ENCODE results near the gene GRPEL2.

GRPEL2 gene

GRCh38 chr5:149345147-149345891, at the start of gene GRPEL2:
TSS of gene GRPEL2 (plus strand) at chr5:149345499. CDS start at chr5:149345540, 41 bp downstream.
- DNase-seq (ENCODE audit: low read depth in 3 of 3) = peak; percentile 89 to 95 (median 94)

GRCh38 chr5:149297340-149298025, 47.8 kb upstream of the GRPEL2 start:
- DNase-seq (ENCODE audit: low read depth in 3 of 3) = no peak

- no peak for DNase-seq (ENCODE audit: low read depth in 3 of 3)
Observed at GRCh38 chr5:149298163-149298562, 47.1 kb upstream of the GRPEL2 start.

- no peak for DNase-seq (ENCODE audit: low read depth in 3 of 3)
Observed at GRCh38 chr5:149298842-149299404, 46.4 kb upstream of the GRPEL2 start.

GRCh38 chr5:149299451-149300054, 45.7 kb upstream of the GRPEL2 start:
- no peak for DNase-seq (ENCODE audit: low read depth in 3 of 3)

GRCh38 chr5:149300441-149300840, 44.9 kb upstream of the GRPEL2 start:
- DNase-seq (ENCODE audit: low read depth in 3 of 3) = no peak

- DNase-seq (ENCODE audit: low read depth in 3 of 3) = no peak
Observed at GRCh38 chr5:149301049-149301743, 44.1 kb upstream of the GRPEL2 start.

- DNase-seq (ENCODE audit: low read depth in 3 of 3) = no peak
Observed at GRCh38 chr5:149301744-149302380, 43.4 kb upstream of the GRPEL2 start.

- no peak for DNase-seq (ENCODE audit: low read depth in 3 of 3)
Observed at GRCh38 chr5:149302641-149303040, 42.7 kb upstream of the GRPEL2 start.

GRCh38 chr5:149303210-149303609, 42.1 kb upstream of the GRPEL2 start:
- no peak for DNase-seq (ENCODE audit: low read depth in 3 of 3)

- no peak for DNase-seq (ENCODE audit: low read depth in 3 of 3)
Observed at GRCh38 chr5:149304195-149305078, 40.9 kb upstream of the GRPEL2 start.

- DNase-seq (ENCODE audit: low read depth in 3 of 3) = no peak
Observed at GRCh38 chr5:149309354-149309753, 35.9 kb upstream of the GRPEL2 start.

GRCh38 chr5:149310488-149310887, 34.8 kb upstream of the GRPEL2 start:
- no peak for DNase-seq (ENCODE audit: low read depth in 3 of 3)

GRCh38 chr5:149310947-149311658, 34.2 kb upstream of the GRPEL2 start:
- DNase-seq (ENCODE audit: low read depth in 3 of 3) = no peak

GRCh38 chr5:149313151-149313841, 32.0 kb upstream of the GRPEL2 start:
- DNase-seq (ENCODE audit: low read depth in 3 of 3) = no peak

- DNase-seq (ENCODE audit: low read depth in 3 of 3) = no peak
Observed at GRCh38 chr5:149314571-149315111, 30.7 kb upstream of the GRPEL2 start.

GRCh38 chr5:149315753-149316152, 29.5 kb upstream of the GRPEL2 start:
- no peak for DNase-seq (ENCODE audit: low read depth in 3 of 3)

GRCh38 chr5:149317281-149318048, 27.8 kb upstream of the GRPEL2 start:
- DNase-seq (ENCODE audit: low read depth in 3 of 3) = peak in 1 of 3 experiments; percentile 6
